Thyroid gland (tissue), 4 donors: ENCODE measurements around the gene FLOT2. TPM values are rescaled to one million over a fixed set of nuclear protein-coding genes. Genes with fewer than 3 reads are reported as not detected.

Experiments used
- DNase-seq, 2 donors: peaks; one replicate each; pipeline ENCODE4 v3.0.0-alpha.2; 2019
- H3K27ac ChIP-seq, 3 donors: fragments of 200-600 bp; sonication (generic); 1 replicate in 2 of 3; 2 replicates in 1 of 3; pipeline ENCODE4 v1.5.1; 2016 to 2019; ENCODE audit warnings: mild to moderate bottlenecking in 1 of 3, moderate library complexity in 1 of 3
- H3K27me3 ChIP-seq: fragments of 200-600 bp; sonication (generic); one replicate; pipeline ENCODE4 v1.5.1; 2019
- H3K36me3 ChIP-seq, 2 donors: fragments of 200-600 bp; sonication (generic); one replicate each; pipeline ENCODE4 v1.5.1; 2016 to 2019
- H3K4me1 ChIP-seq, 2 donors: fragments of 200-600 bp; sonication (generic); one replicate each; pipeline ENCODE4 v1.5.1; 2017 to 2019
- H3K4me3 ChIP-seq, 3 donors: fragments of 200-600 bp; sonication (generic); replicated peaks in 1 of 3; 1 replicate in 2 of 3; 2 replicates in 1 of 3; pipeline ENCODE4 v1.5.1; 2016; ENCODE audit warnings: mild to moderate bottlenecking in 1 of 3
- H3K9me3 ChIP-seq: fragments of 200-600 bp; sonication (generic); one replicate; pipeline ENCODE4 v1.5.1; 2017
- CTCF ChIP-seq, 6 experiments: fragments of 200-600 bp in 3 of 6; fragments of 450-650 bp in 3 of 6; sonication (generic) in 3 of 6; IDR thresholded peaks; one replicate each; pipeline ENCODE4 v1.5.1; 2016 to 2019; ENCODE audit warnings: antibody characterized with exemption in 6 of 6, mild to moderate bottlenecking in 2 of 6, inconsistent platforms in 1 of 6, moderate library complexity in 1 of 6
- POLR2A ChIP-seq, 2 donors: fragments of 450-650 bp; IDR thresholded peaks; one replicate each; pipeline ENCODE4 v1.6.1; 2017; ENCODE audit warnings: antibody characterized with exemption in 2 of 2, mild to moderate bottlenecking in 2 of 2, moderate library complexity in 1 of 2
- WGBS, 2 donors: methylation state at CpG; one replicate each; pipeline ENCODE4 v1.1.5; 2017; 5-methylcytosine and 5-hydroxymethylcytosine counted together
- intact Hi-C: fragments of 100-400 bp; cut with DNase I; formaldehyde crosslinking; loops from one replicate; pipeline ENCODE4 v1.15.1; 2023
- total RNA-seq, 4 donors: library from RNA; depleted of rRNA; stranded (reverse); fragments of >200 nt; gene quantifications; one replicate each; pipeline ENCODE4 v1.2.3, GENCODE V29; 2016

FLOT2 gene
- total RNA-seq, 4 donors from 2014 or later, result 55.0 to 75.0 (median 62.7) TPM

- peak overlapping the region in 1 of 3 donors; percentile 9 for H3K27ac ChIP-seq
- H3K27me3 ChIP-seq, result no peaks in the 10 kb centered on the region
- intact Hi-C loops, result no loop called here
- DNase-seq, result no peak
- peaks cover 12 to 26% of the 10 kb centered on the region in 2 donors for H3K4me1 ChIP-seq
- WGBS, 2 donors, result 89 to 94% methylated on average over 4 of the region's 4 CpGs
- no peak overlapping the region for H3K4me3 ChIP-seq
- TF ChIP-seq CTCF (IDR thresholded peaks at IDR 0.05) (no peak), POLR2A (IDR thresholded peaks at IDR 0.05) (no peak)
- H3K9me3 ChIP-seq, result no peaks in the 10 kb centered on the region
- peaks cover 16 to 17% of the 10 kb centered on the region in 2 donors for H3K36me3 ChIP-seq
These were observed 29.3 kb upstream of the FLOT2 start for GRCh38 chr17:28926786-28927185.

DNA sequence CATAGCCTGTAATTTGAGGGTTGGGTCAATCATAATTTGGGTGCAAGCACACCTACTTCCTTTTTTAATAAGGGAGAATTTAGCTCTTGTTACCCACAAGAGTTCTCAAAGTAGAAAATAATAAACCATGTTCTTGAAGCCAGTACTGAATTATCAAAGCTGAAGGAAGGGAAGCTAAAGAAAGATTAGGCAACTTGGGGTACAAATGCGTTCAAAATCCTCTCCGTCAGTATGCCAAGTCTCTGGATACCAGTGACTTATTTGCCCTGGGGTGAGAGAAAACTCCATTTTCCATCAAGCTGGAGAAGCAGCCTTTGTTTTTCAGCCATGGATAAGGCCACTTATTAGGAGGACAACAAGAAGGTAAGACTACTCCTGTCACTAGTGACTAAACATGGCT, 28.8 kb upstream of the FLOT2 start:
- DNase-seq, result no peak
- Histone ChIP-seq H3K27ac (peak overlapping the region in 2 of 3 donors; percentile 9 to 28), H3K4me1 (peaks cover 12 to 26% of the 10 kb centered on the region in 2 donors), H3K27me3 (no peaks in the 10 kb centered on the region), H3K4me3 (no peak overlapping the region), H3K9me3 (no peaks in the 10 kb centered on the region), H3K36me3 (peaks cover 20% of the 10 kb centered on the region in 2 donors)
- intact Hi-C loops, result no loop called here
- TF ChIP-seq CTCF (IDR thresholded peaks at IDR 0.05), result no peak
- no peak for TF ChIP-seq POLR2A (IDR thresholded peaks at IDR 0.05)
- 64 to 85% methylated on average over 2 of the region's 2 CpGs for WGBS, 2 donors

DNA sequence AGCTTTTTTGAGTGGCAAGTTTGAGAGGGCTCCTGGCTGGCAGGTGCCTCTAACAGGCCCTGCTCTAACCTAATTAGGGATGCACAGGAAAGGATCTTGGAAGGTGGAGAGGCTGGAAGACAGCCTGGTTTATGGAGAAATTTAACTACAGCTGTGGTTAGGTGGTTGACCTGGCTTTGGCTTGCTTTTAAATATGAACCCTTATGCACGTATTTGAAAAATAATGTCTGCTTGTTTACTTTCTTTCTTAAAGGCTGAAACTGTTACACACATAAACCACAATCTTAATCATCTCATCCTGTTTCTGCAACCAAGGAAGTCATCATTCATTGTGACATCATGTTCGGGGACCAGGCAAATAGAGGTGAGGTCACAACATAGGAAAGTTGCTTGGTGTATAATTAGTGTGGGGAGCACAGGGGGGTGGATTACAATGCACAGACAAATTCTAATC, 28.4 kb upstream of the FLOT2 start:
- Histone ChIP-seq H3K36me3 (peaks cover 24% of the 10 kb centered on the region in 2 donors), H3K27ac (peak overlapping the region in 1 of 3 donors; percentile 28), H3K9me3 (no peaks in the 10 kb centered on the region), H3K4me3 (no peak overlapping the region), H3K4me1 (peaks cover 11 to 23% of the 10 kb centered on the region in 2 donors), H3K27me3 (no peaks in the 10 kb centered on the region)
- DNase-seq, result no peak
- TF ChIP-seq CTCF (IDR thresholded peaks at IDR 0.05) (no peak), POLR2A (IDR thresholded peaks at IDR 0.05) (no peak)
- intact Hi-C loops, result no loop called here
- WGBS, 2 donors, result 54 to 67% methylated on average over 2 of the region's 2 CpGs

GRCh38 chr17:28920201-28920600, 22.7 kb upstream of the FLOT2 start:
- Histone ChIP-seq H3K4me1 (no peaks in the 10 kb centered on the region), H3K36me3 (peaks cover 78 to 80% of the 10 kb centered on the region in 2 donors), H3K27me3 (no peaks in the 10 kb centered on the region), H3K27ac (no peak overlapping the region), H3K9me3 (no peaks in the 10 kb centered on the region), H3K4me3 (no peak overlapping the region)
- no peak for TF ChIP-seq POLR2A (IDR thresholded peaks at IDR 0.05)
- TF ChIP-seq CTCF (IDR thresholded peaks at IDR 0.05), result no peak
- intact Hi-C loops, result no loop called here
- DNase-seq, result no peak

DNA sequence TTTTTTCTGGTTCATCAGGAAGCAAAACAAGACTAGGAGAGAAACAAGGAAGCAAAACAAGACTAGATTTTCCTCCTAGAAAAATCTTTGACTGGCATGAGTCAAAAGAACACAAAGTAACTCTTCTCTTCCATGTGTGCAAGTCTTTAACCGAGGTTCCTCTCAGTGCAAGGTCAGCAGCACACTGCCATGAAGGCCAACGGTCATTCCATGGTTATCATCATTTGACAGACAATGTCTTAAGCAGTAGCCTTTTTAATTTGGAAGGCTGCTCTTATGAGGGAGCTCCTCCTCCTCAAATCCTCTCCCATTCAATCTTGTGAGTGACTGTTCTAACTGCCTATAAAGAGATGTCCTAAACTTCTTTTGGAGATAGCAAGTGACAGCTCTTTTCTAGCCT, 20.8 kb upstream of the FLOT2 start:
- intact Hi-C loops, result no loop called here
- WGBS, 2 donors, result 81 to 89% methylated on average over 2 of the region's 2 CpGs

More for the DNA sequence above, 20.8 kb upstream of the FLOT2 start:
- Histone ChIP-seq H3K27me3 (no peaks in the 10 kb centered on the region), H3K36me3 (peaks cover 85 to 88% of the 10 kb centered on the region in 2 donors), H3K4me1 (no peaks in the 10 kb centered on the region), H3K9me3 (no peaks in the 10 kb centered on the region), H3K27ac (no peak overlapping the region), H3K4me3 (no peak overlapping the region)
- DNase-seq, result no peak
- TF ChIP-seq CTCF (IDR thresholded peaks at IDR 0.05) (no peak), POLR2A (IDR thresholded peaks at IDR 0.05) (no peak)
